ENCODE measurements around the gene PLSCR5. TPM values are rescaled to one million over a fixed set of nuclear protein-coding genes. Genes with fewer than 3 reads are reported as not detected.

The PLSCR5 gene
- total RNA-seq, 2 donors from 2014 or later: not detected

- Histone ChIP-seq H3K27ac (no peak overlapping the region), H3K27me3 (no peaks in the 10 kb centered on the region), H3K4me1 (no peaks in the 10 kb centered on the region), H3K9ac (ENCODE audit: low read depth in 2 of 2, low read length in 2 of 2) (no peak overlapping the region), H3K9me3 (no peaks in the 10 kb centered on the region), H3K36me3 (no peaks in the 10 kb centered on the region), H3K4me3 (no peak overlapping the region)
- intact Hi-C loops (cut with DNase I): no loop called here
- no peak for TF ChIP-seq CTCF (IDR thresholded peaks at IDR 0.05)
- DNase-seq: no peak
Measured at GRCh38 chr3:146628671-146629070, 23.5 kb upstream of the PLSCR5 start.

- no peak overlapping the region for H3K4me3 ChIP-seq
- no peaks in the 10 kb centered on the region for H3K27me3 ChIP-seq
- H3K4me1 ChIP-seq: no peaks in the 10 kb centered on the region
- H3K9me3 ChIP-seq: no peaks in the 10 kb centered on the region
- intact Hi-C loops (cut with DNase I): no loop called here
- TF ChIP-seq CTCF (IDR thresholded peaks at IDR 0.05): no peak
- DNase-seq: no peak
- no peaks in the 10 kb centered on the region for H3K36me3 ChIP-seq
- H3K9ac ChIP-seq (ENCODE audit: low read depth in 2 of 2, low read length in 2 of 2): no peak overlapping the region
- H3K27ac ChIP-seq: no peak overlapping the region
Measured at GRCh38 chr3:146626403-146627122, 21.4 kb upstream of the PLSCR5 start.

GRCh38 chr3:146625186-146625775 lies 20.1 kb upstream of the PLSCR5 start:
- TF ChIP-seq CTCF (IDR thresholded peaks at IDR 0.05): no peak
- no peak overlapping the region for H3K9ac ChIP-seq (ENCODE audit: low read depth in 2 of 2, low read length in 2 of 2)
- H3K4me3 ChIP-seq: no peak overlapping the region
- no peaks in the 10 kb centered on the region for H3K36me3 ChIP-seq
- no peak overlapping the region for H3K27ac ChIP-seq
- no peak for DNase-seq
- H3K27me3 ChIP-seq: no peaks in the 10 kb centered on the region
- no peaks in the 10 kb centered on the region for H3K4me1 ChIP-seq
- H3K9me3 ChIP-seq: no peaks in the 10 kb centered on the region
- intact Hi-C loops (cut with DNase I): no loop called here

GRCh38 chr3:146621723-146622122 lies 16.6 kb upstream of the PLSCR5 start:
- H3K4me1 ChIP-seq: no peaks in the 10 kb centered on the region
- no peak overlapping the region for H3K9ac ChIP-seq (ENCODE audit: low read depth in 2 of 2, low read length in 2 of 2)
- intact Hi-C loops (cut with DNase I): no loop called here
- no peak overlapping the region for H3K27ac ChIP-seq
- no peak for TF ChIP-seq CTCF (IDR thresholded peaks at IDR 0.05)
- H3K36me3 ChIP-seq: no peaks in the 10 kb centered on the region
- H3K9me3 ChIP-seq: no peaks in the 10 kb centered on the region
- H3K27me3 ChIP-seq: no peaks in the 10 kb centered on the region
- no peak overlapping the region for H3K4me3 ChIP-seq
- DNase-seq: no peak

GRCh38 chr3:146612015-146612414 lies 6.9 kb upstream of the PLSCR5 start:
- no peaks in the 10 kb centered on the region for H3K27me3 ChIP-seq
- no peak for DNase-seq
- H3K27ac ChIP-seq: no peak overlapping the region
- no peaks in the 10 kb centered on the region for H3K9me3 ChIP-seq
- H3K9ac ChIP-seq (ENCODE audit: low read depth in 2 of 2, low read length in 2 of 2): no peak overlapping the region
- no peaks in the 10 kb centered on the region for H3K4me1 ChIP-seq
- H3K4me3 ChIP-seq: no peak overlapping the region
- H3K36me3 ChIP-seq: no peaks in the 10 kb centered on the region
- intact Hi-C loops (cut with DNase I): no loop called here
- TF ChIP-seq CTCF (IDR thresholded peaks at IDR 0.05): no peak

Measured in colonic mucosa (tissue), 4 donors.